H9 (cell line): ENCODE measurements around the gene THBS1. TPM values are rescaled to one million over a fixed set of nuclear protein-coding genes. Genes with fewer than 3 reads are reported as not detected.

Source experiments
- DNase-seq: peaks from one replicate; pipeline ENCODE4 v3.0.0-alpha.2; 2017
- H2AFZ ChIP-seq: one replicate; pipeline ENCODE4 v1.6.1; 2013; ENCODE audit warnings: mild to moderate bottlenecking, low read length, control low read depth, moderate library complexity
- H2AK5ac ChIP-seq: 2 replicates; pipeline ENCODE4 v1.6.1; 2013; ENCODE audit warnings: low read length, control low read depth, mixed read lengths; ENCODE audit not compliant: insufficient read length
- H2BK120ac ChIP-seq: one replicate; pipeline ENCODE4 v1.6.1; 2013; ENCODE audit warnings: low read depth, mild to moderate bottlenecking, low read length, control low read depth, inconsistent platforms; ENCODE audit not compliant: poor library complexity, severe bottlenecking
- H2BK12ac ChIP-seq: 2 replicates; pipeline ENCODE4 v1.6.1; 2013; ENCODE audit warnings: low read length, control low read depth, mixed read lengths, low read depth; ENCODE audit not compliant: insufficient read length
- H2BK15ac ChIP-seq: 2 replicates; pipeline ENCODE4 v1.6.1; 2013; ENCODE audit warnings: low read depth, low read length, control low read depth
- H2BK20ac ChIP-seq: one replicate; pipeline ENCODE4 v1.6.1; 2013; ENCODE audit warnings: low read depth, mild to moderate bottlenecking, low read length, control low read depth, inconsistent platforms; ENCODE audit not compliant: poor library complexity, severe bottlenecking
- H2BK5ac ChIP-seq: 2 replicates; pipeline ENCODE4 v1.6.1; 2013; ENCODE audit warnings: low read length, control low read depth, mixed read lengths; ENCODE audit not compliant: insufficient read length
- H3K14ac ChIP-seq: 2 replicates; pipeline ENCODE4 v1.6.1; 2013; ENCODE audit warnings: low read length, control low read depth; ENCODE audit not compliant: insufficient read depth
- H3K18ac ChIP-seq: 2 replicates; pipeline ENCODE4 v1.6.1; 2013; ENCODE audit warnings: low read depth, mild to moderate bottlenecking, mixed read lengths, low read length, control low read depth; ENCODE audit not compliant: insufficient read length
- H3K23ac ChIP-seq: 2 replicates; pipeline ENCODE4 v1.6.1; 2013; ENCODE audit warnings: low read length, control low read depth, mixed read lengths, low read depth; ENCODE audit not compliant: insufficient read length
- H3K23me2 ChIP-seq: 2 replicates; pipeline ENCODE4 v1.6.1; 2013; ENCODE audit warnings: low read depth, mild to moderate bottlenecking, mixed read lengths, low read length, control low read depth; ENCODE audit not compliant: insufficient read length, poor library complexity, severe bottlenecking
- H3K27ac ChIP-seq: 2 replicates; pipeline ENCODE4 v1.5.1; 2013; ENCODE audit warnings: low read length, control low read depth, mixed read lengths, low read depth; ENCODE audit not compliant: insufficient read length
- H3K27me3 ChIP-seq: 2 replicates; pipeline ENCODE4 v1.6.1; 2013; ENCODE audit warnings: low read length, control low read depth, inconsistent platforms; ENCODE audit not compliant: insufficient read depth
- H3K4ac ChIP-seq: 2 replicates; pipeline ENCODE4 v1.6.1; 2013; ENCODE audit warnings: low read depth, mild to moderate bottlenecking, control low read depth, inconsistent platforms, low read length, moderate library complexity
- H3K4me1 ChIP-seq: 2 replicates; pipeline ENCODE4 v1.6.1; 2013; ENCODE audit warnings: low read length, control low read depth, inconsistent platforms; ENCODE audit not compliant: insufficient read depth
- H3K4me2 ChIP-seq: 2 replicates; pipeline ENCODE4 v1.6.1; 2013; ENCODE audit warnings: low read length, control low read depth, mixed read lengths; ENCODE audit not compliant: insufficient read length, insufficient read depth
- H3K56ac ChIP-seq: 2 replicates; pipeline ENCODE4 v1.6.1; 2013; ENCODE audit warnings: low read depth, mild to moderate bottlenecking, mixed read lengths, low read length, control low read depth; ENCODE audit not compliant: insufficient read length
- H3K79me1 ChIP-seq: 2 replicates; pipeline ENCODE4 v1.6.1; 2013; ENCODE audit warnings: low read depth, mild to moderate bottlenecking, moderate library complexity, low read length, control low read depth, inconsistent platforms; ENCODE audit not compliant: insufficient read depth, poor library complexity, severe bottlenecking
- H3K79me2 ChIP-seq: 2 replicates; pipeline ENCODE4 v1.6.1; 2013; ENCODE audit warnings: low read length, control low read depth, inconsistent platforms; ENCODE audit not compliant: insufficient read depth
- H3K9ac ChIP-seq: 2 replicates; pipeline ENCODE4 v1.6.1; 2013; ENCODE audit warnings: low read length, control low read depth, mixed read lengths; ENCODE audit not compliant: insufficient read length; ENCODE audit errors: extremely low read depth
- H3K9me3 ChIP-seq: one replicate; pipeline ENCODE4 v1.6.1; 2013; ENCODE audit warnings: low read depth, low read length, inconsistent platforms; ENCODE audit not compliant: control insufficient read depth
- H3T11ph ChIP-seq: one replicate; pipeline ENCODE4 v1.6.1; 2013; ENCODE audit warnings: mild to moderate bottlenecking, low read length, control low read depth, inconsistent platforms
- H4K20me1 ChIP-seq: one replicate; pipeline ENCODE4 v1.6.1; 2013; ENCODE audit not compliant: control insufficient read depth, insufficient read length, insufficient read depth
- H4K5ac ChIP-seq: 2 replicates; pipeline ENCODE4 v1.6.1; 2013; ENCODE audit warnings: low read depth, mild to moderate bottlenecking, mixed read lengths, low read length, control low read depth; ENCODE audit not compliant: insufficient read length
- H4K8ac ChIP-seq: replicated peaks from 2 replicates; pipeline ENCODE4 v1.6.1; 2013; ENCODE audit warnings: low read length, control low read depth, mixed read lengths, low read depth; ENCODE audit not compliant: insufficient read length
- H4K91ac ChIP-seq: 2 replicates; pipeline ENCODE4 v1.6.1; 2013; ENCODE audit warnings: low read depth, mild to moderate bottlenecking, moderate library complexity, mixed read lengths, low read length, control low read depth; ENCODE audit not compliant: insufficient read length
- H3K27ac Mint-ChIP-seq, 3 experiments: 2 replicates in 2 of 3; 3 replicates in 1 of 3; pipeline ENCODE4 v1.8.0; 2020 to 2021; ENCODE audit warnings: mixed read lengths in 3 of 3, mild to moderate bottlenecking in 1 of 3, moderate library complexity in 1 of 3
- H3K27me3 Mint-ChIP-seq: 2 replicates; pipeline ENCODE4 v1.8.0; 2021; ENCODE audit warnings: low read depth, mild to moderate bottlenecking, moderate library complexity, mixed read lengths
- H3K36me3 Mint-ChIP-seq, 3 experiments: 2 replicates in 2 of 3; 3 replicates in 1 of 3; pipeline ENCODE4 v1.8.0; 2020 to 2021; ENCODE audit warnings: low read depth in 3 of 3, mixed read lengths in 3 of 3; ENCODE audit not compliant: insufficient read depth in 1 of 3
- H3K4me1 Mint-ChIP-seq, 2 experiments: 2 replicates each; pipeline ENCODE4 v1.8.0; 2020; ENCODE audit warnings: mixed read lengths in 2 of 2
- H3K4me3 Mint-ChIP-seq, 2 experiments: 2 replicates in 1 of 2; 3 replicates in 1 of 2; pipeline ENCODE4 v1.8.0; 2020 to 2021; ENCODE audit warnings: mild to moderate bottlenecking in 2 of 2, mixed read lengths in 2 of 2, moderate library complexity in 1 of 2
- H3K9me3 Mint-ChIP-seq, 2 experiments: 2 replicates in 1 of 2; 3 replicates in 1 of 2; pipeline ENCODE4 v1.8.0; 2020; ENCODE audit warnings: mild to moderate bottlenecking in 2 of 2, mixed read lengths in 2 of 2, moderate library complexity in 1 of 2
- CTCF ChIP-seq: fragments of 200-600 bp; sonication (generic); conservative IDR thresholded peaks from 3 replicates; pipeline ENCODE4 v1.8.0; 2021; ENCODE audit warnings: antibody characterized with exemption, mild to moderate bottlenecking
- WGBS: extraction: QIAGEN DNeasy Blood & Tissue Kit; methylation state at CpG from one replicate; pipeline ENCODE4 v1.1.7; 2013; ENCODE audit warnings: missing lambda C conversion rate, low lambda C conversion rate, mixed read lengths; ENCODE audit not compliant: insufficient read length; ENCODE audit errors: extremely low coverage; 5-methylcytosine and 5-hydroxymethylcytosine counted together
- total RNA-seq: library from RNA; stranded (reverse); gene quantifications from 2 replicates; pipeline ENCODE4 v1.2.1, GENCODE V29; 2021

The THBS1 gene
- total RNA-seq, 1 experiment from 2014 or later = 72.1 TPM

GRCh38 chr15:39584266-39584659 lies 3.4 kb downstream of the THBS1 start:
- H3K27me3 Mint-ChIP-seq = peaks cover 3% of the 10 kb centered on the region
- Histone ChIP-seq H3T11ph (no peak overlapping the region), H3K18ac (no peak overlapping the region), H3K79me1 (no peaks in the 10 kb centered on the region), H4K5ac (no peak overlapping the region), H3K4me1 (no peaks in the 10 kb centered on the region; the same call in 1 of the 2 replicates), H2BK15ac (no peak overlapping the region), H3K27me3 (no peaks in the 10 kb centered on the region), H2BK20ac (no peak overlapping the region), H2BK5ac (no peak overlapping the region), H4K20me1 (no peaks in the 10 kb centered on the region), H3K79me2 (no peaks in the 10 kb centered on the region; the same call in 1 of the 2 replicates), H2AFZ (no peak overlapping the region), H3K56ac (no peak overlapping the region), H3K9ac (no peak overlapping the region), H4K8ac (no peak overlapping the region), H4K91ac (no peak overlapping the region), H3K9me3 (no peaks in the 10 kb centered on the region), H2AK5ac (no peak overlapping the region), H2BK120ac (no peak overlapping the region), H3K23ac (no peak overlapping the region), H3K14ac (no peak overlapping the region), H3K23me2 (peaks cover 15% of the 10 kb centered on the region), H3K4ac (no peak overlapping the region), H3K4me2 (no peak overlapping the region), H2BK12ac (no peak overlapping the region), H3K27ac (no peak overlapping the region)
- H3K27ac Mint-ChIP-seq = no peak overlapping the region; a peak in 2 of 7 replicates
- peaks cover 0 to 5% of the 10 kb centered on the region in 2 experiments; a peak in 1 of 5 replicates for H3K9me3 Mint-ChIP-seq
- no peak for DNase-seq
- WGBS = no CpG with 5 or more reads among the region's 7 CpGs
- H3K36me3 Mint-ChIP-seq = peaks cover 45 to 75% (median 74%) of the 10 kb centered on the region in 3 experiments; a peak in 6 of 7 replicates
- no peak for TF ChIP-seq CTCF
- no peak overlapping the region for H3K4me3 Mint-ChIP-seq
- peaks cover 26 to 34% of the 10 kb centered on the region in 2 experiments for H3K4me1 Mint-ChIP-seq
